HuH-7 (cell line): ENCODE data around the gene POTED.
"Not testable (repeated sequence)": the region's sequence is repeated elsewhere in the genome, so short reads cannot be mapped to it uniquely, and the experiment has no call there.

ENCODE experiments used
- DNase-seq: peaks from one replicate; pipeline ENCODE4 v3.0.0; 2011; ENCODE audit warnings: low spot score

The POTED gene

GRCh38 chr21:13609477-13609876 is at the start of gene POTED:
Gene POTED, plus strand, starts transcription at chr21:13609777. Its CDS starts 452 bp downstream, at chr21:13610229.
- not testable (repeated sequence) for DNase-seq

- DNase-seq: not testable (repeated sequence)
Measured at GRCh38 chr21:13650101-13650500, 40.5 kb downstream of the POTED start.

- DNase-seq: not testable (repeated sequence)
Measured at GRCh38 chr21:13651746-13652145, 42.2 kb downstream of the POTED start.
